Lower leg skin (tissue), 4 donors: ENCODE results near the gene MINDY4B. TPM values are rescaled to one million over a fixed set of nuclear protein-coding genes. Genes with fewer than 3 reads are reported as not detected.

Experiments used
- DNase-seq, 2 donors: peaks; one replicate each; pipeline ENCODE4 v3.0.0-alpha.2; 2019; ENCODE audit warnings: low spot score in 2 of 2
- H3K4me3 ChIP-seq: fragments of 200-600 bp; sonication (generic); 2 replicates; pipeline ENCODE4 v1.5.1; 2017; ENCODE audit warnings: mild to moderate bottlenecking, low read depth; ENCODE audit not compliant: poor library complexity, severe bottlenecking
- POLR2A ChIP-seq, 2 donors: fragments of 450-650 bp; IDR thresholded peaks; one replicate each; pipeline ENCODE4 v1.6.1; 2016 to 2017; ENCODE audit warnings: antibody characterized with exemption in 2 of 2, mild to moderate bottlenecking in 1 of 2, moderate library complexity in 1 of 2
- WGBS, 2 donors: methylation state at CpG; one replicate each; pipeline ENCODE4 v1.1.5; 2018; 5-methylcytosine and 5-hydroxymethylcytosine counted together
- intact Hi-C: fragments of 100-400 bp; cut with DNase I; formaldehyde crosslinking; loops from one replicate; pipeline ENCODE4 v1.15.0; 2023; ENCODE audit warnings: low total_unique reads
- total RNA-seq, 4 donors: library from RNA; depleted of rRNA; stranded (reverse); fragments of >200 nt; gene quantifications; one replicate each; pipeline ENCODE4 v1.1.0, GENCODE V29; 2016
- TF ChIP-seq, protein P1 (sequence below), 3 donors: fragments of 450-650 bp; IDR thresholded peaks; one replicate each; pipeline ENCODE4 v1.5.1; 2016; ENCODE audit warnings: antibody characterized with exemption in 3 of 3, mild to moderate bottlenecking in 3 of 3, moderate library complexity in 2 of 3

Gene MINDY4B
- total RNA-seq, 4 donors from 2014 or later: not detected

DNA sequence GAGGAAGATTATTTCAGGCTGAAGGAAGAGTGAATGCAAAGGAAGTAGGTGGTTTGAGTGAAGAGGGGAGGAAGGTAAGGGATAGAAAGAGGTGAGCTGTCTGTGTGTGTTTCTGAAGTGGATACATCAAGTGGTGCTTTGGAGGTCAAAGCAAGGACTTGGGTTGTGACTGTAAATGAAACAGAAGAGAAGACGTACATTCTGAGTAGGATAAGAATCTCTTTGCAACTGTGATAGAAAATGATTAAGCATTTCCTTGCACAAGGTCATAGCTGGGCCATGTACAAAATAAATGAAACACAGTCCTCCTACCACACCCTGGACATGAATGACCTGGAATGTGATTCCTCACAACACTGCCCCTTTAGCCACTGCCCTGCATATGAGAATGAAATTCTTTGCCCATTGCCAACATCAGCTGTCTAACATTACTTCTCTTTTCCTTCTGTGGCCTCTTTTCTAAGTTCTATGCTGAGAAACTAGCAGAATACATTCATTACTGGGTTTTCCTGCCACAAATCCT lies 28.3 kb upstream of the MINDY4B start:
- no peak overlapping the region for H3K4me3 ChIP-seq
- no peak for DNase-seq
- 0 to 28% methylated on average over 1 of the region's 1 CpG for WGBS, 2 donors
- intact Hi-C loops: no loop called here
- no peak for TF ChIP-seq POLR2A (IDR thresholded peaks at IDR 0.05)
- TF ChIP-seq, protein P1, sequence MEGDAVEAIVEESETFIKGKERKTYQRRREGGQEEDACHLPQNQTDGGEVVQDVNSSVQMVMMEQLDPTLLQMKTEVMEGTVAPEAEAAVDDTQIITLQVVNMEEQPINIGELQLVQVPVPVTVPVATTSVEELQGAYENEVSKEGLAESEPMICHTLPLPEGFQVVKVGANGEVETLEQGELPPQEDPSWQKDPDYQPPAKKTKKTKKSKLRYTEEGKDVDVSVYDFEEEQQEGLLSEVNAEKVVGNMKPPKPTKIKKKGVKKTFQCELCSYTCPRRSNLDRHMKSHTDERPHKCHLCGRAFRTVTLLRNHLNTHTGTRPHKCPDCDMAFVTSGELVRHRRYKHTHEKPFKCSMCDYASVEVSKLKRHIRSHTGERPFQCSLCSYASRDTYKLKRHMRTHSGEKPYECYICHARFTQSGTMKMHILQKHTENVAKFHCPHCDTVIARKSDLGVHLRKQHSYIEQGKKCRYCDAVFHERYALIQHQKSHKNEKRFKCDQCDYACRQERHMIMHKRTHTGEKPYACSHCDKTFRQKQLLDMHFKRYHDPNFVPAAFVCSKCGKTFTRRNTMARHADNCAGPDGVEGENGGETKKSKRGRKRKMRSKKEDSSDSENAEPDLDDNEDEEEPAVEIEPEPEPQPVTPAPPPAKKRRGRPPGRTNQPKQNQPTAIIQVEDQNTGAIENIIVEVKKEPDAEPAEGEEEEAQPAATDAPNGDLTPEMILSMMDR (IDR thresholded peaks at IDR 0.05): no peak

DNA sequence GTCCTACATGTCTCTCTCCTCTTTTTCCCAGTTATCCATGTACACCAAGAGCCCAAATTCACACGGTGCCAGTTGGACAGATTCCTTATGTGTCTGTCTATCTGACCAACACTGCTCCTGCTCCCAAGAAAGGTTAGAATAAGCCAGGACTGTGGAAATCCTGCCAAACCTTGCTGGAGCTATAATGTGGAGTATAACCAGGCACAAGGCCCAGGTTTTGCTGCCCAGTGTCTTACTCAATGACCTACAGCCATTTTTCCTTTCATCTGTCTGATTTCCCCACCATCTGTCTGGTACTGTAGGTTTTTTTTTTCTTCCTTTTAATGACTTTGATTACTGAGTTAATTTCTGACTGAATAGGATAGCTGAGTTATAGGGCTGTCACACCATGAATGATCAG lies 26.5 kb upstream of the MINDY4B start:
- no peak overlapping the region for H3K4me3 ChIP-seq
- WGBS, 2 donors: 80 to 93% methylated on average over 1 of the region's 1 CpG
- DNase-seq: no peak
- no peak for TF ChIP-seq POLR2A (IDR thresholded peaks at IDR 0.05)
- TF ChIP-seq, protein P1 (IDR thresholded peaks at IDR 0.05): no peak
- intact Hi-C loops: no loop called here

DNA sequence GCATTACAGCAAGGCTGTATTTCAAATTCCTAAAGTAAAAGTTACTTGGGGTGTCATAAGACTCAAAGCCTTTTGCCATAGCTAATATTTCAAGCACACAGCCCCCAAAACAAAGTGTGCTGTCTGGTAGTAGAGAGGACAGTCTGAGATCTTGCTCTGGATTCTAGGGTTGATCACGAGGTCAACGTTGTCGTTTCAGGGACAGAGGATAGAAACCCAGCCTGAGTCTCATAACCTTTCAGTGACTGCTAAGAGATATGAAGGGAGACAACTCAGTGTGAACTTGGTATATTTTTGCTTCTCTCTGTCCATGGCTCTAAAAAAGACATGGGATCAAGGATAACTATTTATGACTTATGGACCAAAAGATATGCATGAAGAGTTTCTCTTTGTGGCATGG lies 25.6 kb upstream of the MINDY4B start:
- DNase-seq: no peak

DNA sequence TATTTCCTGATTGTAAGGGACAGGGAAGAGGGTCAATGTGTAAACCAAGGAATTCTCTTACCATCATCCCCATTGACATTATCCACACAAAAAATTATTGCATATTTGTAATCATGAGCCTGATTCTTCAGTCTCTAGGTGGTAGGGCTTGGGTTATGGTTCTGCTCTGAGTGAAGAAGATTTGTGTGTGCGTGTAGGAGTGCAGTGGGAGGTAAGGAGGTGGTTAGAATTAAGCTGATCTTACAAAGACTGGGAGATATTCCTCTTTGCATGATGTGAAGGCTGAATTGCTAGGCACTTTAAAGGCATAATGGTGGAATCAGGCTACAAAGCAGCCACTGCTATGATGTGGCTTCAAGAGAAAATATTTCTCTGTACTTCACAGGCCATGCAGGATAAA lies 23.0 kb upstream of the MINDY4B start:
- DNase-seq: no peak
- intact Hi-C loops: no loop called here
- no peak overlapping the region for H3K4me3 ChIP-seq
- TF ChIP-seq POLR2A (IDR thresholded peaks at IDR 0.05): no peak
- TF ChIP-seq, protein P1 (IDR thresholded peaks at IDR 0.05): no peak
- 87 to 95% methylated on average over 1 of the region's 1 CpG for WGBS, 2 donors

More for the DNA sequence above, 25.6 kb upstream of the MINDY4B start:
- WGBS, 2 donors: 56 to 59% methylated on average over 3 of the region's 3 CpGs
- H3K4me3 ChIP-seq: no peak overlapping the region
- intact Hi-C loops: no loop called here
- no peak for TF ChIP-seq POLR2A (IDR thresholded peaks at IDR 0.05)
- TF ChIP-seq, protein P1 (IDR thresholded peaks at IDR 0.05): no peak

DNA sequence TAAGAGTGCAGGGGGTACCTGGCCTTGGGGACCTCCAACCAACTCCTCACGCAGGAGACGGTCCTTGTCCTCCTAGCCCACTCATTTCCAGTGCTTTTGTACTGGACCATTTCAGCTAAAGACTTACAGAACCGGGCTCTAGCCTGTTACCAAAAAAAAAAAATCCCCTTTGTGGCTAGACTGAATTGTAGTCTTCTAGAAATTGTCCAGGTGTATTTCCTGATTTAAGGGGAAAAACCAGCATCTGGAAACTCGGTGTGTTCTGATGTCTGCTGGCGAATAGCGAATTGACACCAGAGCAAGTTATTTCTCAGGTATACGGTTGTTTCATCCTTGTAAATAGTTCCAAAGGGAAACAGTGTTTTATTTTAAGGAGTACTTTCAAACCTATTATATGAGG lies 21.1 kb upstream of the MINDY4B start:
- H3K4me3 ChIP-seq: no peak overlapping the region

More for the DNA sequence above, 21.1 kb upstream of the MINDY4B start:
- intact Hi-C loops: no loop called here
- no peak for DNase-seq
- no peak for TF ChIP-seq POLR2A (IDR thresholded peaks at IDR 0.05)
- TF ChIP-seq, protein P1 (IDR thresholded peaks at IDR 0.05): no peak
- 82% methylated on average over 7 of the region's 7 CpGs for WGBS, 2 donors
